ENCODE data around the gene CAMTA1. TPM values are rescaled to one million over a fixed set of nuclear protein-coding genes. Genes with fewer than 3 reads are reported as not detected.
A peak's percentile ranks its signal among the peaks of the same experiment; 100 is the strongest.

CAMTA1 gene
- total RNA-seq, 1 donor from 2014 or later, result 166 TPM

- intact Hi-C loops (cut with micrococcal nuclease), result no loop called here
- ATAC-seq (no peak), DNase-seq (no peak)
Measured at GRCh38 chr1:7258589-7259135, 473.4 kb downstream of the CAMTA1 start.

GRCh38 chr1:7259955-7260354 lies 474.7 kb downstream of the CAMTA1 start:
- ATAC-seq (no peak), DNase-seq (no peak)
- intact Hi-C loops (cut with micrococcal nuclease), result no loop called here

GRCh38 chr1:7261490-7261889 lies 476.2 kb downstream of the CAMTA1 start:
- ATAC-seq (no peak), DNase-seq (no peak)
- intact Hi-C loops (cut with micrococcal nuclease), result no loop called here

DNA sequence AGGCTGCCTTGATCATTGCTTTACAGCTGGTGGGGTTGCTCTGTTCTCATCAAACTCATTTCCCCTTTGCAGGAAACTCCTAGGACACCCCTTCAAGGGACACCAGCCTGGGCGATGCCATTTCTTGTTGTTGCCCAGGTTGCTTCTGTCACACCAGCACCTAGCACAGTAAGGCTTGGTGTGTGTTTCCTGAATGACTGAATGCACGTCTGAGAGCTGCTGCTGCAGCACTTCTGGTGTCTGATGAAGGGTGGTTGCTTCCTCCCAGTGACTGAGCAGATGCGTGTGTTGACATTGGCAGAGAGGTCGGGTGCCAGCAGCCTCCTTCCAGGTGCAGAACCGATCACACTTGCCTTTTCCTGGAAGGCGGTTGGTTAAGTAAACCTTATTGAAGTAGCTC lies 477.4 kb downstream of the CAMTA1 start:
- ATAC-seq, result no peak
- intact Hi-C loops (cut with micrococcal nuclease), result no loop called here
- no peak for DNase-seq

- ATAC-seq (no peak), DNase-seq (no peak)
- intact Hi-C loops (cut with micrococcal nuclease), result no loop called here
Measured at GRCh38 chr1:7263021-7263960, 478.0 kb downstream of the CAMTA1 start.

DNA sequence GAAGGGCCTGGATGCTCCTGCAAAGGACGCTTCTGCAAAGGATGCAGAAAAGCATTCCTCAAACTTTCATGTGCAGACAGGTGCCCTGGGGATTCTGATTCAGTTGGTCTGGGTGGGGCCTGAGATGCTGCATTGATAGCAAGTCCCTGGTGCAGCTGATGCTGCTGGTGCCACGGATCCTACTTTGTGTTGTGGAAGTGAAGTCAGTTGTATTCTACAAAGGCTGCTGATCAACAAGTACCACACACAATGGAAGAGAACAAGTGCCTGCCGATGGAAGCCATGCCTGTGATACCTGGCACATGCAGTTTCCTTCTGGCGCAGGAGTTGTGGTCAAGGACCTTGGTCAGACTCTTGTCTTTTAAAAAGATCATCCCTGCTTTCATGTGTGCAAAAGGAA lies 478.8 kb downstream of the CAMTA1 start:
- ATAC-seq, result no peak
- intact Hi-C loops (cut with micrococcal nuclease), result no loop called here

GRCh38 chr1:7265771-7266371 lies 480.6 kb downstream of the CAMTA1 start:
- intact Hi-C loops (cut with micrococcal nuclease), result no loop called here
- ATAC-seq (no peak), DNase-seq (peak; percentile 45)

More for the DNA sequence above, 478.8 kb downstream of the CAMTA1 start:
- DNase-seq, result no peak

GRCh38 chr1:7266561-7266960 lies 481.3 kb downstream of the CAMTA1 start:
- intact Hi-C loops (cut with micrococcal nuclease), result no loop called here
- DNase-seq, result no peak
- ATAC-seq, result no peak

DNA sequence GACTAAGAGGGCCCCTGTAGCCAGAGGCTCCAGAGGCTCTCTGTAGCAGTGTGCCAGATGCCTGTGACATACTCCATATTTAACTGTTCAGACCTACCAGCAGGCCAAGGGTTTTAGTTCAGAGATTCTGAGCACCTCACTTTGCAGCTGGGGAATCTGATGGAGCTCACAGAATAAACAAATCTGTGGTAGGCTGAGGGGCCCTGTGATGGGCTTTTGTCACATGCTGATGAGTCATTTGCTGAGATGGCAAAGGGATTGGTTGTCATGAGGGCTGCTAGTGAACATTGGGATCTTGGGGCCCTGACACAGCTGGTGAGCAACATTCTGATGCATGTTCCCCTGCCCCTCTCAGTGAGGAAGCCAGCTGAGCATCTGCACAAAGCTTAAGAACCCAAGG lies 482.2 kb downstream of the CAMTA1 start:
- intact Hi-C loops (cut with micrococcal nuclease), result no loop called here
- no peak for DNase-seq
- no peak for ATAC-seq

- intact Hi-C loops (cut with micrococcal nuclease), result no loop called here
- ATAC-seq, result no peak
- DNase-seq, result no peak
Measured at GRCh38 chr1:7268983-7269382, 483.7 kb downstream of the CAMTA1 start.

- DNase-seq (no peak), ATAC-seq (no peak)
- intact Hi-C loops (cut with micrococcal nuclease), result no loop called here
Measured at GRCh38 chr1:7269525-7269924, 484.3 kb downstream of the CAMTA1 start.

DNA sequence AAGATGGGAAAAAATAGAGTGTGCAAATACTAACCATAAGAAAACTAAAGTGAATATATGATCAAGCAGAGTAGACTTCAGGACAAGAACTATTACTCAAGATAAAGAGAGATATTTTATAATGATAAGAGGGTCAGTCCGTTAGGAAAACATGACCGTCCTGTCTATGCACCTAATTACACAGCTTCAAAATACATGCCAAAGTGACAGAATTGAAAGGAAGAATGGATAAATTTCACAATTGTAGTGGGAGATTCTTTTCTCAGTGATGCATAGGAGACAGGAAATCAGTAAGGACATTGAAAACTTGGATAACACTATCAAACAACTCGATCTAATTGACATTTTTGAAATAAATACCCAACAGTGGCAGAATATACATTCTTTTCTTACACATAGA lies 489.0 kb downstream of the CAMTA1 start:
- intact Hi-C loops (cut with micrococcal nuclease), result no loop called here
- ATAC-seq, result no peak

GRCh38 chr1:7278045-7278444 lies 492.8 kb downstream of the CAMTA1 start:
- intact Hi-C loops (cut with micrococcal nuclease), result no loop called here
- ATAC-seq (no peak), DNase-seq (no peak)

More for the DNA sequence above, 489.0 kb downstream of the CAMTA1 start:
- no peak for DNase-seq

DNA sequence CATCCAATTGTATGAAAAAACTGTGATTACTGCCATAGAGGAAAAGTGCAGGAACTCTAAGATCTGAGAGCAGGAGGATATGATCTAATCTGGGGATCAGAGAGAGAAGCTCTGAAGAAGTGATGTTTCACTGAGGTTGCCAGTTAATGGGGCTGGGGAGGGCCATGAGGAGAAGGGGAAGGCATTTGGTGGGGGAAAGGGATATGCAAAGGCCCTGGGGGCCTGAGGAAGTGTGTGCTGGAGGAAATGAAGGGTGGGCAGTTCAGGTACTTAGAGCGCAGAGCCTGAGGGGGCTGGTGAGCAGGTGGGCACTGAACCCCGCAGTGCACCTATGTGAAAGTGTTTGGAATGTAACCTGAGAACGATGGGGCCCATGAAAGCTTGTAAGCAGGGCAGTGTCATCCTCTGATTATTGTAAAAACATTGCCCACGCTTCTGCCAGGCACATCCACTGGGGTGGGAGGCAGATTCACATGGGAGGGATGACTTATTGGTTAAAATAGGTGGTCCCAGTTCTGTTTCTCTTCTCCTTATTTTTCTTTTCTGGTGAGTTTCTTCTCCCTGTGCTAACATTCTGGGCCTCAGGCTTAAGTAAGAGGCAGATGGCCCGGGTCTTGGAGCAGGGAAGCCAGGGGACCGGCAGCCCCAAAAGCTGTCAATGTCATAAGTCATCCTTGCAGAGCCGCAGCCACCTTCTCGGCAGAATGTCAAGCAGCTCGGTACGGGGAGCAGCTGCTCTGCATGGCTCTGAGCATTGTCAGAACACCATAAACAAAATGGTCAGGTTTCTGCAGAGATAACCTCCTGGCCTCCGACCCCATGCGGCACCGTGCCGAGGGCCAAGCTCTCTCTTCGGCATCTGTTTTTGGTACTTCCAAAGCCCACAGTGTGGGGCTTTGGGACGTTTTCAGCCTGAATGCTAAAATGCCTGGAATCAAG lies 493.8 kb downstream of the CAMTA1 start:
- ATAC-seq, result no peak
- no peak for DNase-seq
- intact Hi-C loops (cut with micrococcal nuclease), result no loop called here

GRCh38 chr1:7279769-7280168 lies 494.5 kb downstream of the CAMTA1 start:
- intact Hi-C loops (cut with micrococcal nuclease), result no loop called here
- DNase-seq (no peak), ATAC-seq (no peak)

DNA sequence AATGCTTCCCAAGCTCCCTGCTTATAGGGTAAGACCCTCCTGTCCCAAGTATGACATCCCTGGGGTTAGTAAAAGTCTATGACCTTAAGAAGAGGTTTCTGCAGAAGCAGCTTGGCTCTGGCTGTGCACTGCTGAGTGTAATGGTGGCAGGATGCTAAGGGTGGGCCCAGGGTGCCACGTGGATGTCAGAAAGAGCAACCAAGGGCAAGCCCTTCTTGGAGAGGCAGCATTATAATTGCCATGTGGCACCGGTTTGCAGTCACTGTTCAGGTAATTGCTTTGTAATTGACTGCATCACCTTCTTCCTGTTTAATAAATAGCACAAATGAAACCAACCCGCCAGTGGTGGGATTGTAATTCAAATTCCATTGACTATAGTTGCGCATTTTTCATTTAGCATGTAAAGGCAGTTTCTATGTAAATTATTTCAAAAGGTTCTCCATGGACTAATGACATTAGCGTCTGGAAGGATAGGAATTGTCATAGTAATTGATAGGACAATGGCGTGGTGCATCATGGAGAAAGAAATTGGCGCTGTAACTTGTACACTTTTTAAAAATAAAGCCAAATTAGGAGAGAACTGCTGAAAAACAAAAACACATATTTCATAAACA lies 495.2 kb downstream of the CAMTA1 start:
- ATAC-seq (no peak), DNase-seq (no peak)
- intact Hi-C loops (cut with micrococcal nuclease), result no loop called here

DNA sequence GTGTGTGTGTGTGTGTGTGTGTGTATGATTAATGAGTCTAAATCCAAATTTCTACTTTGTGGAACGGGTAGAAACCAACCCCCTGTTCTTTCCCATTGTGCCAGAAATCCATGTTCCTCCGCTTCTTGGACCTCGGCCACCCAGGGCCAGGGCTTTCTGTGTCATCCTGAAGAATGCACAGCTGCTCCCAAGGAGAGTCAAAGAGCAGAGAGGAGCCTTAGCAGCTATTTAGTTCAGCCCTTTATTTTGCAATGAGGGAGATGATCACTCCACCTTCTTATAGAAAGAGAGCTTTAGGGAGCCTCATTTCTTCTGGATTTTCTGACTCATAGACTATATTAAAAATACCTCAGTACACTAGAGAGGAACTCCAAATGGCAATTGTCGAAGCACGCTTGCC lies 496.6 kb downstream of the CAMTA1 start:
- ATAC-seq, result no peak
- no peak for DNase-seq

GRCh38 chr1:7284839-7285435 lies 499.7 kb downstream of the CAMTA1 start:
- no peak for DNase-seq
- intact Hi-C loops (cut with micrococcal nuclease), result no loop called here
- ATAC-seq, result no peak

More for the DNA sequence above, 496.6 kb downstream of the CAMTA1 start:
- intact Hi-C loops (cut with micrococcal nuclease), result no loop called here
